Bronchial epithelial cell (primary cell): ENCODE measurements around the gene SLC22A2. TPM values are rescaled to one million over a fixed set of nuclear protein-coding genes. Genes with fewer than 3 reads are reported as not detected.

Experiments
- DNase-seq: peaks from one replicate; pipeline ENCODE4 v3.0.0-alpha.2; 2010; ENCODE audit warnings: low read depth
- FAIRE-seq: peaks from 2 replicates; lab custom pipeline; 2011; peaks lifted over from hg19 to GRCh38; lab: Jason Lieb, UNC
- H3K27me3 ChIP-seq: 2 replicates; pipeline ENCODE4 v1.5.1; 2011; ENCODE audit warnings: low read length; ENCODE audit not compliant: control insufficient read depth, insufficient read depth
- H3K36me3 ChIP-seq: 2 replicates; pipeline ENCODE4 v1.5.1; 2011; ENCODE audit warnings: low read length; ENCODE audit not compliant: control insufficient read depth, insufficient read depth
- H3K4me3 ChIP-seq: 2 replicates; pipeline ENCODE4 v1.5.1; 2011; ENCODE audit warnings: mild to moderate bottlenecking, low read depth, low read length, control low read depth
- total RNA-seq: library from RNA; depleted of rRNA; stranded (reverse); fragments of >200 nt; gene quantifications from 2 replicates; pipeline ENCODE4 v1.2.1, GENCODE V29; 2014
- TF ChIP-seq, protein P1 (sequence below): IDR thresholded peaks from 2 replicates; pipeline ENCODE4 v1.5.1; 2011; ENCODE audit warnings: mild to moderate bottlenecking, moderate library complexity, low read length, control low read depth, inconsistent platforms; ENCODE audit not compliant: insufficient read depth, severe bottlenecking

SLC22A2 gene
- total RNA-seq, 1 donor from 2014 or later, result not detected

GRCh38 chr6:160264061-160264612 is 5.5 kb upstream of the SLC22A2 start:
- TF ChIP-seq, protein P1, sequence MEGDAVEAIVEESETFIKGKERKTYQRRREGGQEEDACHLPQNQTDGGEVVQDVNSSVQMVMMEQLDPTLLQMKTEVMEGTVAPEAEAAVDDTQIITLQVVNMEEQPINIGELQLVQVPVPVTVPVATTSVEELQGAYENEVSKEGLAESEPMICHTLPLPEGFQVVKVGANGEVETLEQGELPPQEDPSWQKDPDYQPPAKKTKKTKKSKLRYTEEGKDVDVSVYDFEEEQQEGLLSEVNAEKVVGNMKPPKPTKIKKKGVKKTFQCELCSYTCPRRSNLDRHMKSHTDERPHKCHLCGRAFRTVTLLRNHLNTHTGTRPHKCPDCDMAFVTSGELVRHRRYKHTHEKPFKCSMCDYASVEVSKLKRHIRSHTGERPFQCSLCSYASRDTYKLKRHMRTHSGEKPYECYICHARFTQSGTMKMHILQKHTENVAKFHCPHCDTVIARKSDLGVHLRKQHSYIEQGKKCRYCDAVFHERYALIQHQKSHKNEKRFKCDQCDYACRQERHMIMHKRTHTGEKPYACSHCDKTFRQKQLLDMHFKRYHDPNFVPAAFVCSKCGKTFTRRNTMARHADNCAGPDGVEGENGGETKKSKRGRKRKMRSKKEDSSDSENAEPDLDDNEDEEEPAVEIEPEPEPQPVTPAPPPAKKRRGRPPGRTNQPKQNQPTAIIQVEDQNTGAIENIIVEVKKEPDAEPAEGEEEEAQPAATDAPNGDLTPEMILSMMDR, result no peak
- DNase-seq, result no peak
- no peaks in the 10 kb centered on the region for H3K27me3 ChIP-seq
- H3K36me3 ChIP-seq, result no peaks in the 10 kb centered on the region
- FAIRE-seq, result no peak
- no peak overlapping the region for H3K4me3 ChIP-seq

DNA sequence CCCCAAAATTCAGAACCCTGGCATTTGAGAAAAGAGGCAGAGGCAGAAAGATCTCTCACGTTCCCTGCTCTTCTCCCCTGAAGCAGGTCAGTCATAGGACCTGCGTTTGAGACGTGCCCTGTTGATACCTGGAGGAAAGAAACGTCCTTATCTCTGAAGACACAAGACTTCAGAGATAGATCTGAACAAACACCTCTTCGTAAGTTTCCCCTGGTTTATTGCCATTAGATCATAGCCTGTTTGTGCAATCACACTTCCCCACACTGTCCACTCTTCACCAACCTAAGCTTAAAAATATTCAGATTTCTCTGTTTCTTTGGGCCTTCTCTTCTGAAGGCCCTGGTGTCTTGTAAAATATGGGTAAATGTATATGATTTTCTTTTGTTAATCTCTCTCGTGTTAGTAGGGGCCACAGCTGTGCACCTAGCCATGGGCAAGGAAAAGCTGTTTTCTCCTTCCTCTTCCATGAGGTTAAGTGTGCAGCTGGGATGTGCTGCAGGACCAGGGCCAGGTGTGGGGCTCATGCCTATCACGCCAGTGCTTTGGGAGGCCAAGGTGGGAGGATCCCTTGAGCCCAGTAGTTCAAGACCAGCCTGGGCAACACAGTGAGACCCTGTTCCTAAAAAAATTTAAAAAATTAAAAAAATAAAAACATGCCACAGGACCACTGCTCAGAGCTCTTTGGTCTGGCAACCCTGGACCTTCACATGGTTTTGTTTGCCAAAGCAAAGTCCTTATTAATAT is 4.7 kb upstream of the SLC22A2 start:
- no peak for DNase-seq

GRCh38 chr6:160261991-160262680 is 3.5 kb upstream of the SLC22A2 start:
- DNase-seq (no peak), FAIRE-seq (no peak)
- TF ChIP-seq, protein P1, result no peak
- H3K27me3 ChIP-seq, result no peaks in the 10 kb centered on the region
- no peaks in the 10 kb centered on the region for H3K36me3 ChIP-seq
- no peak overlapping the region for H3K4me3 ChIP-seq

More for the DNA sequence above, 4.7 kb upstream of the SLC22A2 start:
- FAIRE-seq, result no peak
- TF ChIP-seq, protein P1, result no peak
- H3K36me3 ChIP-seq, result no peaks in the 10 kb centered on the region
- no peaks in the 10 kb centered on the region for H3K27me3 ChIP-seq
- no peak overlapping the region for H3K4me3 ChIP-seq

GRCh38 chr6:160260803-160261450 is 2.3 kb upstream of the SLC22A2 start:
- Histone ChIP-seq H3K4me3 (no peak overlapping the region), H3K27me3 (no peaks in the 10 kb centered on the region), H3K36me3 (no peaks in the 10 kb centered on the region)
- TF ChIP-seq, protein P1, result no peak
- DNase-seq (peak; percentile 43), FAIRE-seq (peak; percentile 28)

DNA sequence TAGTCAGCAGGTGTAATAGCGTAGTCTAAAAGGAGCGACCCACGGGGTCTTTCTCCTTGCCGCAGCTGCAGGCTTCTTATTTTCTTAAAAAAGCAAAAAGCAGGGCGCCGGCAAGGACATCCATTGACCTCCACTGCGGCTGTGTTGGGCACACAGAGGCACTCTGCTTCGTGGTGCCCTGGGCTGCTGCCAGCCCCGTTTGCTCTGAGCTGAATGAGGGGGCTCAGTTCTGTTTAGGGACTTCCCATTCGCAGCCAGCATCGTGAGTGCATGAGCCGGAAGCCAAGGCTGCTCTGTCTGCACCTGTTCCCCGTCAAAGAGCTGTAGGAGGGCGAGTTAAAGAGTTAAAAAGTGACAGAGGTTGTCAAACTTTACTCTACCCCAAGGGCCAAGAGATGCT is 1.7 kb upstream of the SLC22A2 start:
- Histone ChIP-seq H3K36me3 (no peaks in the 10 kb centered on the region), H3K27me3 (no peaks in the 10 kb centered on the region), H3K4me3 (no peak overlapping the region)
- FAIRE-seq (no peak), DNase-seq (no peak)
- TF ChIP-seq, protein P1, result no peak
